PC-9 (cell line): ENCODE data around the gene NCKAP1.

ENCODE experiments used
- CTCF ChIP-seq: fragments of 200-600 bp; sonication (generic); conservative IDR thresholded peaks from 2 replicates; pipeline ENCODE4 v1.6.1; 2017; ENCODE audit warnings: mixed run types, antibody characterized with exemption, mild to moderate bottlenecking, moderate library complexity
- EZH2 ChIP-seq: fragments of 200-600 bp; sonication (generic); IDR thresholded peaks from 2 replicates; pipeline ENCODE4 v1.8.0; 2017; ENCODE audit warnings: antibody characterized with exemption, low read depth

GRCh38 chr2:182970486-182970885, 67.8 kb downstream of the NCKAP1 start:
- TF ChIP-seq EZH2: no peak
- no peak for TF ChIP-seq CTCF
